ENCODE data around the gene UNC45B. TPM values are rescaled to one million over a fixed set of nuclear protein-coding genes. Genes with fewer than 3 reads are reported as not detected.
"Not testable (repeated sequence)": the region's sequence is repeated elsewhere in the genome, so short reads cannot be mapped to it uniquely, and the experiment has no call there.

UNC45B gene
- total RNA-seq, 4 donors from 2014 or later = 0.14 TPM; not detected in 3

DNA sequence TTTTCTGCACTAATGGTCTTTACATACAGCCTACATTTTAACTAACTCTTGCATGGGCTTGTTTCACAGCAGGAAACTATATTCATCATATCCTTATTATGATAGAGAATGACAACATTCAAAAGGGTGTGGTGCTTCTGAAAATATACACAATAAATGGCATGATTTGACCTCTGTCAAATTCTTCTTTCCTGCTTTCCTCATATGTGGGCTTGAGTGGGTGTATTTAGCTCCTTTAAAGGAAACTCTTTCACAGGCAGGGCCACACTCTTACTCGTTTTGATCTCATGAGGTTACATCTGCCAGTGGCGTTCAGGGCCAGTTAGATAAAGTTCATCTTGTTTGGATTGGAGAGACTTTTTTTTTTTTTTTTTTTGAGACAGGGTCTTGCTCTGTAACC is 40.5 kb downstream of the UNC45B start:
- no peaks in the 10 kb centered on the region for H3K9me3 ChIP-seq
- intact Hi-C loops (cut with DNase I; ENCODE audit: low total_unique reads) (no loop called here), in situ Hi-C loops (cut with MboI; ENCODE audit: low pct_ligation_motif_present in 1 of 4, low pct_unique_long_range_greater_than_20kb in 1 of 4, low sequenced_read_pairs in 3 of 4) (no loop called here)
- 39 to 47% methylated on average over 2 of the region's 2 CpGs for whole genome bisulfite sequencing, 2 donors (ENCODE audit: low coverage in 1 of 2)
- H3K4me3 ChIP-seq = no peak overlapping the region
- DNase-seq = no peak
- H3K4me1 ChIP-seq = no peaks in the 10 kb centered on the region
- no peak overlapping the region for H3K27ac ChIP-seq
- H3K36me3 ChIP-seq = no peaks in the 10 kb centered on the region
- no peaks in the 10 kb centered on the region for H3K27me3 ChIP-seq
- TF ChIP-seq POLR2A (IDR thresholded peaks at IDR 0.05) = no peak
- TF ChIP-seq, protein P1, sequence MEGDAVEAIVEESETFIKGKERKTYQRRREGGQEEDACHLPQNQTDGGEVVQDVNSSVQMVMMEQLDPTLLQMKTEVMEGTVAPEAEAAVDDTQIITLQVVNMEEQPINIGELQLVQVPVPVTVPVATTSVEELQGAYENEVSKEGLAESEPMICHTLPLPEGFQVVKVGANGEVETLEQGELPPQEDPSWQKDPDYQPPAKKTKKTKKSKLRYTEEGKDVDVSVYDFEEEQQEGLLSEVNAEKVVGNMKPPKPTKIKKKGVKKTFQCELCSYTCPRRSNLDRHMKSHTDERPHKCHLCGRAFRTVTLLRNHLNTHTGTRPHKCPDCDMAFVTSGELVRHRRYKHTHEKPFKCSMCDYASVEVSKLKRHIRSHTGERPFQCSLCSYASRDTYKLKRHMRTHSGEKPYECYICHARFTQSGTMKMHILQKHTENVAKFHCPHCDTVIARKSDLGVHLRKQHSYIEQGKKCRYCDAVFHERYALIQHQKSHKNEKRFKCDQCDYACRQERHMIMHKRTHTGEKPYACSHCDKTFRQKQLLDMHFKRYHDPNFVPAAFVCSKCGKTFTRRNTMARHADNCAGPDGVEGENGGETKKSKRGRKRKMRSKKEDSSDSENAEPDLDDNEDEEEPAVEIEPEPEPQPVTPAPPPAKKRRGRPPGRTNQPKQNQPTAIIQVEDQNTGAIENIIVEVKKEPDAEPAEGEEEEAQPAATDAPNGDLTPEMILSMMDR (IDR thresholded peaks at IDR 0.05) = no peak
- no peak for TF ChIP-seq EP300 (IDR thresholded peaks at IDR 0.05; ENCODE audit: low read depth)
- TF ChIP-seq POLR2AphosphoS5 (IDR thresholded peaks at IDR 0.05) = no peak

DNA sequence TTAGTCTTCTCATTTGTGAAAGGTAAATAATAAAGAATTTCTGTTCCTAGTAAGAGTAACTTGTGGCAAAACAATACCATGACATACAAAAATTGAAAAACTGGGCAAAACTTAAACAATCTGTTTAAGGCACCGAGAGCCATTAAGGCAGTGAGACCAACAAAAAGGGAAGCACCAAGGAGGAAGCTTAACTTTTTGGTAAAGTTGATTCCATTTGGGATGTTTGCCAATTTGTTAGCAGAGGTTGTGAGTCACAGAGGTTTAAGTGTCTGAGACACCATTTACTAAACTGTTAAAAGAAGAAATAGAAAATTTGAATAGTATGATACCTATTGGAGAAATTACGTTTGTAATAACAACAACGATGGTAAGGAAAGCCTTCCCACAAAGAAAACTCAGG is 41.7 kb downstream of the UNC45B start:
- in situ Hi-C loops (cut with MboI; ENCODE audit: low pct_ligation_motif_present in 1 of 4, low pct_unique_long_range_greater_than_20kb in 1 of 4, low sequenced_read_pairs in 3 of 4) = no loop called here
- Histone ChIP-seq H3K9me3 (no peaks in the 10 kb centered on the region), H3K4me3 (no peak overlapping the region), H3K36me3 (no peaks in the 10 kb centered on the region), H3K4me1 (no peaks in the 10 kb centered on the region), H3K27me3 (no peaks in the 10 kb centered on the region), H3K27ac (no peak overlapping the region)
- intact Hi-C loops (cut with DNase I; ENCODE audit: low total_unique reads) = no loop called here
- TF ChIP-seq, protein P1 (IDR thresholded peaks at IDR 0.05) = no peak
- TF ChIP-seq POLR2A (IDR thresholded peaks at IDR 0.05) (no peak), EP300 (IDR thresholded peaks at IDR 0.05; ENCODE audit: low read depth) (no peak), POLR2AphosphoS5 (IDR thresholded peaks at IDR 0.05) (no peak)
- WGBS, 2 donors (ENCODE audit: low coverage in 1 of 2) = 82 to 83% methylated on average over 3 of the region's 3 CpGs
- DNase-seq = no peak

DNA sequence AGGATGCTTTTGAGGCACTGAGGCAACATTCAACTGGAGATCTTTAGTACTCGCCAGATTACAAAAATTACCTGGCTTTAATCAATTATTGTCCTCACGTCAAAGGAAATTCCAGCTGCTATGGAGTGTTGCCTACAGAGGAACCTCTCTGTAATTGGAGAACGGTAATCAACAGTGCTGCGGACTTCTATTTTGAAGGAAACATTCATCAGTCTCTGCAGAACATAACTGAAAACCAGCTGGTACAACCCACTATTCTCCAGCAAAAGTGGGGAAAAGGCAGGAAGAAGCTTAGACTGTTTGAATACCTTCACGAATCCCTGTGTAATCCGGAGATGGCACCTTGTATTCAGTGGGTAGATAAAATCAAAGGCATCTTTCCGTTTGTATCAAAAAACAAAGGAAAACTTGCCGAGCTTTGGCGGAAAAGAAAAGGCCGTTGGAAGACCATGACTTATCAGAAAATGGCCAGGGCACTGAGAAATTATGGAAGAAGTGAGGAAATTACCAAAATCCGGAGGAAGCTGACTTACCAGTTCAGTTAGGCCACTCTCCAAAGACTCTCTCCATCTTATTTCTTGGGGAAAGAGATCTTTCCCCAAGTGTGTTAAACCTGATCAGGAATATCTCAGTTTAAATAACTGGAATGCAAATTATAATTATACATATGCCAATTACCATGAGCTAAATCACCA is 43.5 kb downstream of the UNC45B start:
- no peaks in the 10 kb centered on the region for H3K36me3 ChIP-seq
- WGBS, 2 donors (ENCODE audit: low coverage in 1 of 2) = 88 to 94% methylated on average over 9 to 11 of the region's 11 CpGs
- no peaks in the 10 kb centered on the region for H3K4me1 ChIP-seq
- H3K27ac ChIP-seq = no peak overlapping the region
- intact Hi-C loops (cut with DNase I; ENCODE audit: low total_unique reads) = no loop called here
- no peak overlapping the region for H3K4me3 ChIP-seq
- DNase-seq = no peak
- H3K27me3 ChIP-seq = no peaks in the 10 kb centered on the region
- in situ Hi-C loops (cut with MboI; ENCODE audit: low pct_ligation_motif_present in 1 of 4, low pct_unique_long_range_greater_than_20kb in 1 of 4, low sequenced_read_pairs in 3 of 4) = no loop called here
- TF ChIP-seq EP300 (IDR thresholded peaks at IDR 0.05; ENCODE audit: low read depth) (no peak), POLR2A (IDR thresholded peaks at IDR 0.05) (no peak)
- TF ChIP-seq, protein P1 (IDR thresholded peaks at IDR 0.05) = no peak
- no peaks in the 10 kb centered on the region for H3K9me3 ChIP-seq

DNA sequence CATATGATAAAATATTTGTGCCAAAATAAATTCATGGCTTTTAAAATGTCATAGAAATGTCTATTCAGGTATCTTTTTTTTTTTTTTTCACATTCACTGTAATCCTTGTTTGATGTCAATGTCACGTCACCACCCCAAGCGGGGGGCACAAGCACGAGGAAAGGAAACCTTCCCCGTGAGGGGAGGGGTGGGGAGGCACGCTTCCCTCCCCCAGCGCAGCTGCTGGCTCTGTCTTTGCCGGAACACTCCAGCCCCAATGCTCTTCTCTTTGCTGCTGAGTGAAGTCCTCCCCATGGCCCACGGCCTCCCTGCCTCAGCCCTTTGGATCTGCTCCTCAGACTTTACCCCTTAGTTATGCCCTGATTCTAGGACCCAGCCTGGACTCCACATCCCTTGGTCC is 45.1 kb downstream of the UNC45B start:
- intact Hi-C loops (cut with DNase I; ENCODE audit: low total_unique reads) = no loop called here
- 83% methylated on average over 8 of the region's 8 CpGs; no CpG with 5 or more reads in 1 of the 2 donors for WGBS, 2 donors (ENCODE audit: low coverage in 1 of 2)

DNA sequence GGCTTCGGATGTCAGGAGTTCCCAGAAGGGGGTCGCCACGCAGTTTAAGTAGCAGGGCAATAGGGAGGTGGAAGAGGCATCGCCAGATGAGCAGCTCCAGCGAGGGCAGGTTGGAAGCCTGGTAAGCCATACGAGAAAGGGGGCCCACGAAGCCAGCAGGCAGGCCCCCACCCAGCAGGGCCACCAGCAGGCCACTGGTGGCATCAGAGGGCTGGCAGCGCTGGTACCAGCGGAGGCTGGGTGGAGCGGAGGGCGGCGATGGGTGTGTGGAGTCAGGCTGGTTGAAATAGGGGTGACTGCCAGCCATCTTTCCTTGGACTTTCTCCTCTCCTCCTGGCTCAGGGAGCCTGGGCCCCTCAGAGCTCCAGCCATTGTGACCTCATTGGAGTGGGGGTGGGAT is 46.4 kb downstream of the UNC45B start, which contains the start of gene SLC35G3:
Gene SLC35G3 (minus strand): TSS at position 393 of the 400 bp plus-strand sequence. CDS start 86 bp downstream, at position 307.
- in situ Hi-C loops (cut with MboI; ENCODE audit: low pct_ligation_motif_present in 1 of 4, low pct_unique_long_range_greater_than_20kb in 1 of 4, low sequenced_read_pairs in 3 of 4); H3K27ac ChIP-seq: not testable (repeated sequence)

More for the DNA sequence above, 45.1 kb downstream of the UNC45B start:
- in situ Hi-C loops (cut with MboI; ENCODE audit: low pct_ligation_motif_present in 1 of 4, low pct_unique_long_range_greater_than_20kb in 1 of 4, low sequenced_read_pairs in 3 of 4) = no loop called here
- DNase-seq = no peak
- no peaks in the 10 kb centered on the region for H3K27me3 ChIP-seq
- no peaks in the 10 kb centered on the region for H3K9me3 ChIP-seq
- no peaks in the 10 kb centered on the region for H3K36me3 ChIP-seq
- no peak overlapping the region for H3K4me3 ChIP-seq
- no peak overlapping the region for H3K27ac ChIP-seq
- TF ChIP-seq POLR2AphosphoS5 (IDR thresholded peaks at IDR 0.05) (no peak), POLR2A (IDR thresholded peaks at IDR 0.05) (no peak), EP300 (IDR thresholded peaks at IDR 0.05; ENCODE audit: low read depth) (no peak)
- TF ChIP-seq, protein P1 (IDR thresholded peaks at IDR 0.05) = no peak
- no peaks in the 10 kb centered on the region for H3K4me1 ChIP-seq

DNA sequence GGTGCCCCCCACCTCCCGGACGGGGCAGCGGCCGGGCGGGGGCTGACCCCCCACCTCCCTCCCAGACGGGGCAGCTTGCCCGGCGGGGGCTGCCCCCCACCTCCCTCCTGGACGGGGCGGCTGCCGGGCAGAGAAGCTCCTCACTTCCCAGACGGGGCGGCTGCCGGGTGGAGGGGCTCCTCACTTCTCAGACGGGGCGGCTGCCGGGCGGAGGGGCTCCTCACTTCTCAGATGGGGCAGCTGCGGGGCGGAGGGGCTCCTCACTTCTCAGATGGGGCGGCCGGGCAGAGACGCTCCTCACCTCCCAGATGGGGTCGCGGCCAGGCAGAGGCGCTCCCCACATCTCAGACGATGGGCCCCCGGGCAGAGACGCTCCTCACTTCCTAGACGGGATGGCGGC is 47.4 kb downstream of the UNC45B start:
- H3K9me3 ChIP-seq; H3K27ac ChIP-seq; DNase-seq; H3K4me3 ChIP-seq; H3K4me1 ChIP-seq; intact Hi-C loops (cut with DNase I; ENCODE audit: low total_unique reads); H3K36me3 ChIP-seq; H3K27me3 ChIP-seq; in situ Hi-C loops (cut with MboI; ENCODE audit: low pct_ligation_motif_present in 1 of 4, low pct_unique_long_range_greater_than_20kb in 1 of 4, low sequenced_read_pairs in 3 of 4): not testable (repeated sequence)
- WGBS, 2 donors (ENCODE audit: low coverage in 1 of 2) = 92% methylated on average over 31 of the region's 31 CpGs; no CpG with 5 or more reads in 1 of the 2 donors

More for the DNA sequence above, 46.4 kb downstream of the UNC45B start, which contains the start of gene SLC35G3:
- H3K4me1 ChIP-seq; H3K4me3 ChIP-seq; H3K27me3 ChIP-seq; H3K36me3 ChIP-seq; DNase-seq; H3K9me3 ChIP-seq; intact Hi-C loops (cut with DNase I; ENCODE audit: low total_unique reads): not testable (repeated sequence)
- 89 to 100% methylated on average over 3 to 12 of the region's 12 CpGs for WGBS, 2 donors (ENCODE audit: low coverage in 1 of 2)

DNA sequence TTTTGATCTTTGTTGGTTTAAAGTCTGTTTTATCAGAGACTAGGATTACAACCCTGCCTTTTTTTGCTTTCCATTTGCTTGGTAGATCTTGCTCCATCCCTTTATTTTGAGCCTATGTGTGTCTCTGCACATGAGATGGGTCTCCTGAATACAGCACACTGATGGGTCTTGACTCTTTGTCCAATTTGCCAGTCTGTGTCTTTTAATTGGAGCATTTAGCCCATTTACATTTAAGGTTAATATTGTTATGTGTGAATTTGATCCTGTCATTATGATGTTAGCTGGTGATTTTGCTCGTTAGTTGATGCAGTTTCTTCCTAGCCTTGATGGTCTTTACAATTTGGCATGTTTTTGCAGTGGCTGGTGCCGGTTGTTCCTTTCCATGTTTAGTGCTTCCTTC is 55.0 kb downstream of the UNC45B start:
- H3K36me3 ChIP-seq; in situ Hi-C loops (cut with MboI; ENCODE audit: low pct_ligation_motif_present in 1 of 4, low pct_unique_long_range_greater_than_20kb in 1 of 4, low sequenced_read_pairs in 3 of 4); H3K27ac ChIP-seq; H3K27me3 ChIP-seq; H3K9me3 ChIP-seq; intact Hi-C loops (cut with DNase I; ENCODE audit: low total_unique reads); H3K4me1 ChIP-seq; H3K4me3 ChIP-seq; DNase-seq: not testable (repeated sequence)
- 100% methylated on average over 1 of the region's 2 CpGs for WGBS, 2 donors (ENCODE audit: low coverage in 1 of 2)
